Measurements from ENCODE around the gene HMGN2. TPM values are rescaled to one million over a fixed set of nuclear protein-coding genes. Genes with fewer than 3 reads are reported as not detected.

Gene HMGN2
- total and polyA plus RNA-seq, 2 experiments from 2014 or later: 330 to 1,122 TPM

DNA sequence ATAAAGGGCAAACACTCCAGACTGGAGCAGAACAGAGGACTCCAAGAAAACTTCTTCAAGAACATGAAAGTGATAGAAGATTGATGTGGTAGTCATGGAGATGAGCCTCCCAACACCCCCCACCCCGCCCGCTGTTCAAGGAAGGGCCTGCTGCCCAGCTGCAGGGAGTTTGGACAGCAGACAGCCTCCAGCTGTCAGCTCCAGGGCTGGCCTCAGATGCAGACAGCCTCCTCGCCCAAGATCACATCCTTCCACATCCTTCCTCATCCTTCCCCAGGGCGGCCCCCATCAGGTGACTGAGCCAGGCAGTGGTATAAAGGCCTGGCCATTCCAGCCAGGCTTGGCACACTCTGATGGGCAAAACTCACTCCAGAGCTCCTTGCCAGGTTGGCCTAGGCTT, 24.6 kb downstream of the HMGN2 start:
- no peak overlapping the region; the same call in 2 of the 3 replicates for H3K4me3 Mint-ChIP-seq
- no peak overlapping the region for H3K4me2 ChIP-seq
- no peaks in the 10 kb centered on the region for H3K36me3 ChIP-seq (ENCODE audit: insufficient read depth)
- TF ChIP-seq, protein P1, sequence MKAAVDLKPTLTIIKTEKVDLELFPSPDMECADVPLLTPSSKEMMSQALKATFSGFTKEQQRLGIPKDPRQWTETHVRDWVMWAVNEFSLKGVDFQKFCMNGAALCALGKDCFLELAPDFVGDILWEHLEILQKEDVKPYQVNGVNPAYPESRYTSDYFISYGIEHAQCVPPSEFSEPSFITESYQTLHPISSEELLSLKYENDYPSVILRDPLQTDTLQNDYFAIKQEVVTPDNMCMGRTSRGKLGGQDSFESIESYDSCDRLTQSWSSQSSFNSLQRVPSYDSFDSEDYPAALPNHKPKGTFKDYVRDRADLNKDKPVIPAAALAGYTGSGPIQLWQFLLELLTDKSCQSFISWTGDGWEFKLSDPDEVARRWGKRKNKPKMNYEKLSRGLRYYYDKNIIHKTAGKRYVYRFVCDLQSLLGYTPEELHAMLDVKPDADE (IDR thresholded peaks at IDR 0.05): no peak
- TF ChIP-seq STAT1 (IDR thresholded peaks at IDR 0.05; ENCODE audit: unreplicated experiment) (no peak), POLR2AphosphoS5 (IDR thresholded peaks at IDR 0.05; ENCODE audit: low read depth) (no peak), NANOG (IDR thresholded peaks at IDR 0.05; ENCODE audit: borderline replicate concordance) (no peak), EZH2phosphoT487 (IDR thresholded peaks at IDR 0.05; ENCODE audit: unreplicated experiment) (no peak)
- TF ChIP-seq, protein P2, sequence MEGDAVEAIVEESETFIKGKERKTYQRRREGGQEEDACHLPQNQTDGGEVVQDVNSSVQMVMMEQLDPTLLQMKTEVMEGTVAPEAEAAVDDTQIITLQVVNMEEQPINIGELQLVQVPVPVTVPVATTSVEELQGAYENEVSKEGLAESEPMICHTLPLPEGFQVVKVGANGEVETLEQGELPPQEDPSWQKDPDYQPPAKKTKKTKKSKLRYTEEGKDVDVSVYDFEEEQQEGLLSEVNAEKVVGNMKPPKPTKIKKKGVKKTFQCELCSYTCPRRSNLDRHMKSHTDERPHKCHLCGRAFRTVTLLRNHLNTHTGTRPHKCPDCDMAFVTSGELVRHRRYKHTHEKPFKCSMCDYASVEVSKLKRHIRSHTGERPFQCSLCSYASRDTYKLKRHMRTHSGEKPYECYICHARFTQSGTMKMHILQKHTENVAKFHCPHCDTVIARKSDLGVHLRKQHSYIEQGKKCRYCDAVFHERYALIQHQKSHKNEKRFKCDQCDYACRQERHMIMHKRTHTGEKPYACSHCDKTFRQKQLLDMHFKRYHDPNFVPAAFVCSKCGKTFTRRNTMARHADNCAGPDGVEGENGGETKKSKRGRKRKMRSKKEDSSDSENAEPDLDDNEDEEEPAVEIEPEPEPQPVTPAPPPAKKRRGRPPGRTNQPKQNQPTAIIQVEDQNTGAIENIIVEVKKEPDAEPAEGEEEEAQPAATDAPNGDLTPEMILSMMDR (conservative IDR thresholded peaks at IDR 0.05; ENCODE audit: low read depth in 2 of 2): no peak
- no peak overlapping the region for H3K4me3 ChIP-seq
- H3K27ac ChIP-seq (ENCODE audit: low read depth): no peak overlapping the region
- H3K9me2 ChIP-seq (ENCODE audit: insufficient read depth): no peaks in the 10 kb centered on the region
- no peak overlapping the region for H2AFZ ChIP-seq
- H3K27me3 ChIP-seq (ENCODE audit: insufficient read depth): no peaks in the 10 kb centered on the region
- DNase-seq (ENCODE audit: low spot score): no peak
- no peaks in the 10 kb centered on the region for H3K36me3 Mint-ChIP-seq (ENCODE audit: low read depth)
- peaks cover 8% of the 10 kb centered on the region for H3K27me3 Mint-ChIP-seq (ENCODE audit: insufficient read depth, low read depth, poor library complexity)
- H3K9me3 Mint-ChIP-seq: no peaks in the 10 kb centered on the region
- no peaks in the 10 kb centered on the region for H3K79me2 ChIP-seq (replicated peaks; ENCODE audit: insufficient read depth)
- H4K20me1 ChIP-seq (replicated peaks; ENCODE audit: insufficient read depth): no peaks in the 10 kb centered on the region
- H3K4me1 Mint-ChIP-seq: peaks cover 3% of the 10 kb centered on the region; the same call in 1 of the 3 replicates
- no peak for ATAC-seq
- no peaks in the 10 kb centered on the region; the same call in 1 of the 2 replicates for H3K4me1 ChIP-seq (ENCODE audit: insufficient read depth)
- no peak overlapping the region for H3K27ac Mint-ChIP-seq
- H3F3A ChIP-seq (replicated peaks; ENCODE audit: low read depth): peaks cover 7% of the 10 kb centered on the region

DNA sequence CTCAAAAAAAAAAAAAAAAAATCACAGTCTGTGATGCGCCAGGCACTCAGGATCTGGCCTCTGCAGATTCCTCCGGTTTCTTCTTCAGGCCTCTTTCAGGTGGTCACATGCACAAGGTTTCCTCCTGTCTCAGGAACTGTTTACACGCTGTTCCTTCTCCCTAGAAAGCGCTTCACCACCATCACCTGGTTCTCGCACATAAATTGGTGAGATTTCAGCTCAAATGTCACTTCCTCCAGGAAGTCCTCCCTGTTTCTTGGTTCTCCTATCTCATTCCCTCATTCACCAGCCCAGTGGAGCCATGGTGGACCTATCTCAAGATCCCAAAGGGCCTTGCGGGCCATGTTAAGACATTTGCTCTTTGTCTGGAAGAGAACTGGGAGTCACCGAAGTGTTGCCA, 26.7 kb downstream of the HMGN2 start:
- no peaks in the 10 kb centered on the region for H3K36me3 ChIP-seq (ENCODE audit: insufficient read depth)
- no peak overlapping the region for H3K4me3 ChIP-seq
- Mint-ChIP-seq H3K4me3 (no peak overlapping the region; the same call in 2 of the 3 replicates), H3K9me3 (no peaks in the 10 kb centered on the region), H3K36me3 (ENCODE audit: low read depth) (no peaks in the 10 kb centered on the region), H3K4me1 (peaks cover 3% of the 10 kb centered on the region; the same call in 1 of the 3 replicates), H3K27me3 (ENCODE audit: insufficient read depth, low read depth, poor library complexity) (peaks cover 8% of the 10 kb centered on the region), H3K27ac (no peak overlapping the region)
- H2AFZ ChIP-seq: no peak overlapping the region
- DNase-seq (ENCODE audit: low spot score) (no peak), ATAC-seq (no peak)
- H3K27me3 ChIP-seq (ENCODE audit: insufficient read depth): no peaks in the 10 kb centered on the region
- no peaks in the 10 kb centered on the region for H3K9me2 ChIP-seq (ENCODE audit: insufficient read depth)
- H4K20me1 ChIP-seq (replicated peaks; ENCODE audit: insufficient read depth): no peaks in the 10 kb centered on the region
- H3K27ac ChIP-seq (ENCODE audit: low read depth): no peak overlapping the region
- H3K4me1 ChIP-seq (ENCODE audit: insufficient read depth): no peaks in the 10 kb centered on the region; the same call in 1 of the 2 replicates
- TF ChIP-seq STAT1 (IDR thresholded peaks at IDR 0.05; ENCODE audit: unreplicated experiment) (no peak), POLR2AphosphoS5 (IDR thresholded peaks at IDR 0.05; ENCODE audit: low read depth) (no peak), EZH2 (IDR thresholded peaks at IDR 0.05; ENCODE audit: low read depth, unreplicated experiment) (no peak)
- H3K79me2 ChIP-seq (replicated peaks; ENCODE audit: insufficient read depth): no peaks in the 10 kb centered on the region
- H3K4me2 ChIP-seq: no peak overlapping the region
- peaks cover 7% of the 10 kb centered on the region for H3F3A ChIP-seq (replicated peaks; ENCODE audit: low read depth)
